HFF-Myc (cell line): ENCODE measurements around the gene NSUN6.

ENCODE experiments used
- DNase-seq: peaks from one replicate; pipeline ENCODE4 v3.0.0-alpha.2; 2011; ENCODE audit warnings: low read depth; ENCODE audit errors: extremely low read depth
- H3K4me3 ChIP-seq: replicated peaks from 2 replicates; pipeline ENCODE4 v1.5.1; 2011; ENCODE audit warnings: low read depth, mild to moderate bottlenecking, control low read depth, low read length
- CTCF ChIP-seq: IDR thresholded peaks from 2 replicates; pipeline ENCODE4 v1.5.1; 2012; ENCODE audit warnings: mild to moderate bottlenecking, low read depth, low read length, control low read depth; ENCODE audit errors: missing control alignments

The NSUN6 gene

GRCh38 chr10:18542832-18543231, 108.6 kb downstream of the NSUN6 start:
- TF ChIP-seq CTCF: no peak
- no peak for DNase-seq
- H3K4me3 ChIP-seq: no peak overlapping the region

GRCh38 chr10:18540195-18540594, 111.2 kb downstream of the NSUN6 start:
- H3K4me3 ChIP-seq: no peak overlapping the region
- no peak for TF ChIP-seq CTCF
- DNase-seq: no peak

- H3K4me3 ChIP-seq: no peak overlapping the region
- TF ChIP-seq CTCF: no peak
- DNase-seq: no peak
Measured at GRCh38 chr10:18539335-18539734, 112.1 kb downstream of the NSUN6 start.

GRCh38 chr10:18533896-18534295, 117.5 kb downstream of the NSUN6 start:
- no peak for DNase-seq
- H3K4me3 ChIP-seq: no peak overlapping the region

GRCh38 chr10:18532881-18533535, 118.4 kb downstream of the NSUN6 start:
- TF ChIP-seq CTCF: no peak
- DNase-seq: no peak
- no peak overlapping the region for H3K4me3 ChIP-seq

More at GRCh38 chr10:18533896-18534295, 117.5 kb downstream of the NSUN6 start:
- TF ChIP-seq CTCF: no peak

GRCh38 chr10:18528292-18528691, 123.1 kb downstream of the NSUN6 start:
- TF ChIP-seq CTCF: no peak
- DNase-seq: no peak
- H3K4me3 ChIP-seq: no peak overlapping the region

GRCh38 chr10:18527687-18528086, 123.7 kb downstream of the NSUN6 start:
- H3K4me3 ChIP-seq: no peak overlapping the region
- DNase-seq: no peak
- TF ChIP-seq CTCF: no peak
